DMS 273 (cell line): ENCODE measurements around the gene ZNF664.

Source experiments
- DNase-seq: peaks from one replicate; lab custom pipeline; 2025; ENCODE audit not compliant: unreplicated experiment; lab: John Stamatoyannopoulos, UW

ZNF664 gene

GRCh38 chr12:123972457-123973401, at the start of gene ZNF664, which contains the start of gene CCDC92:
Gene ZNF664 (plus strand): TSS chr12:123973215. CDS start chr12:124012145, 38,930 bp downstream.
Gene CCDC92 (minus strand): TSS chr12:123972831. CDS start chr12:123944305, 28,526 bp downstream.
- peak; percentile 97 for DNase-seq

GRCh38 chr12:123923927-123924326, 49.1 kb upstream of the ZNF664 start:
- no peak for DNase-seq

- no peak for DNase-seq
Measured at GRCh38 chr12:123924539-123924938, 48.5 kb upstream of the ZNF664 start.

- no peak for DNase-seq
Measured at GRCh38 chr12:123928274-123928865, 44.6 kb upstream of the ZNF664 start.

GRCh38 chr12:123928897-123929296, 44.1 kb upstream of the ZNF664 start:
- no peak for DNase-seq

- DNase-seq = no peak
Measured at GRCh38 chr12:123929946-123930583, 43.0 kb upstream of the ZNF664 start.

- no peak for DNase-seq
Measured at GRCh38 chr12:123931686-123932321, 41.2 kb upstream of the ZNF664 start.

GRCh38 chr12:123933214-123933613, 39.8 kb upstream of the ZNF664 start:
- DNase-seq = no peak

- DNase-seq = no peak
Measured at GRCh38 chr12:123934016-123934620, 38.9 kb upstream of the ZNF664 start.

GRCh38 chr12:123934829-123935228, 38.2 kb upstream of the ZNF664 start:
- DNase-seq = no peak

GRCh38 chr12:123935956-123936355, 37.1 kb upstream of the ZNF664 start:
- DNase-seq = no peak

- no peak for DNase-seq
Measured at GRCh38 chr12:123936471-123936870, 36.5 kb upstream of the ZNF664 start.

GRCh38 chr12:123936956-123937706, 35.9 kb upstream of the ZNF664 start:
- no peak for DNase-seq

GRCh38 chr12:123937707-123938591, 35.1 kb upstream of the ZNF664 start:
- no peak for DNase-seq

GRCh38 chr12:123938679-123939480, 34.1 kb upstream of the ZNF664 start:
- DNase-seq = peak; percentile 6

GRCh38 chr12:123939716-123940626, 33.0 kb upstream of the ZNF664 start:
- no peak for DNase-seq

GRCh38 chr12:123940627-123940966, 32.4 kb upstream of the ZNF664 start:
- DNase-seq = no peak
